ENCODE results near the gene SIVA1.
A peak's percentile ranks its signal among the peaks of the same experiment; 100 is the strongest.

The SIVA1 gene

GRCh38 chr14:104788873-104789663 lies 36.1 kb downstream of the SIVA1 start:
- TF ChIP-seq GATA1 (IDR thresholded peaks at IDR 0.05; ENCODE audit: low read depth, low read length), result no peak
- no peak for DNase-seq

GRCh38 chr14:104789752-104790743 lies 37.1 kb downstream of the SIVA1 start:
- no peak for DNase-seq
- TF ChIP-seq GATA1 (IDR thresholded peaks at IDR 0.05; ENCODE audit: low read depth, low read length) (no peak), POLR2A (IDR thresholded peaks at IDR 0.05; ENCODE audit: low read length) (no peak)

GRCh38 chr14:104791425-104791824 lies 38.5 kb downstream of the SIVA1 start:
- DNase-seq, result no peak
- TF ChIP-seq GATA1 (IDR thresholded peaks at IDR 0.05; ENCODE audit: low read depth, low read length), result no peak
- no peak for TF ChIP-seq POLR2A (IDR thresholded peaks at IDR 0.05; ENCODE audit: low read length)

GRCh38 chr14:104792101-104792884 lies 39.3 kb downstream of the SIVA1 start:
- TF ChIP-seq GATA1 (IDR thresholded peaks at IDR 0.05; ENCODE audit: low read depth, low read length), result no peak
- TF ChIP-seq POLR2A (IDR thresholded peaks at IDR 0.05; ENCODE audit: low read length), result no peak

GRCh38 chr14:104792945-104793702 lies 40.2 kb downstream of the SIVA1 start:
- TF ChIP-seq GATA1 (IDR thresholded peaks at IDR 0.05; ENCODE audit: low read depth, low read length) (no peak), POLR2A (IDR thresholded peaks at IDR 0.05; ENCODE audit: low read length) (no peak)
- DNase-seq, result no peak

More at GRCh38 chr14:104792101-104792884, 39.3 kb downstream of the SIVA1 start:
- no peak for DNase-seq

- TF ChIP-seq GATA1 (IDR thresholded peaks at IDR 0.05; ENCODE audit: low read depth, low read length), result no peak
- no peak for TF ChIP-seq POLR2A (IDR thresholded peaks at IDR 0.05; ENCODE audit: low read length)
- DNase-seq, result no peak
Measured at GRCh38 chr14:104793703-104793959, 40.7 kb downstream of the SIVA1 start.

- peak; percentile 64 to 65 for DNase-seq
- TF ChIP-seq GATA1 (IDR thresholded peaks at IDR 0.05; ENCODE audit: low read depth, low read length) (no peak), POLR2A (IDR thresholded peaks at IDR 0.05; ENCODE audit: low read length) (no peak)
Measured at GRCh38 chr14:104794099-104794498, 41.2 kb downstream of the SIVA1 start.

- peak; percentile 60 to 67 for DNase-seq
- TF ChIP-seq GATA1 (IDR thresholded peaks at IDR 0.05; ENCODE audit: low read depth, low read length) (no peak), POLR2A (IDR thresholded peaks at IDR 0.05; ENCODE audit: low read length) (no peak)
Measured at GRCh38 chr14:104794631-104794992, 41.7 kb downstream of the SIVA1 start.

GRCh38 chr14:104794993-104795780 lies 42.2 kb downstream of the SIVA1 start, which contains the start of gene AKT1:
TSS of gene AKT1 (minus strand) at chr14:104795748. CDS start at chr14:104792643, 3,105 bp downstream.
- peak; percentile 61 to 73 for DNase-seq
- TF ChIP-seq POLR2A (IDR thresholded peaks at IDR 0.05; ENCODE audit: low read length) (no peak), GATA1 (IDR thresholded peaks at IDR 0.05; ENCODE audit: low read depth, low read length) (no peak)

- DNase-seq, result peak; percentile 68 to 82
Measured at GRCh38 chr14:104795781-104796686, 43.1 kb downstream of the SIVA1 start.

GRCh38 chr14:104796687-104797081 lies 43.7 kb downstream of the SIVA1 start:
- TF ChIP-seq POLR2A (IDR thresholded peaks at IDR 0.05; ENCODE audit: low read length) (no peak), GATA1 (IDR thresholded peaks at IDR 0.05; ENCODE audit: low read depth, low read length) (no peak)
- DNase-seq, result no peak

More at GRCh38 chr14:104795781-104796686, 43.1 kb downstream of the SIVA1 start:
- TF ChIP-seq GATA1 (IDR thresholded peaks at IDR 0.05; ENCODE audit: low read depth, low read length) (no peak), POLR2A (IDR thresholded peaks at IDR 0.05; ENCODE audit: low read length) (peak; percentile 44)

Data from erythroblast (primary cell).